ENCODE results near the gene ZNF2. TPM values are rescaled to one million over a fixed set of nuclear protein-coding genes. Genes with fewer than 3 reads are reported as not detected.
A peak's percentile ranks its signal among the peaks of the same experiment; 100 is the strongest.

Gene ZNF2
- total RNA-seq, 1 donor from 2014 or later, result 0.75 TPM

DNA sequence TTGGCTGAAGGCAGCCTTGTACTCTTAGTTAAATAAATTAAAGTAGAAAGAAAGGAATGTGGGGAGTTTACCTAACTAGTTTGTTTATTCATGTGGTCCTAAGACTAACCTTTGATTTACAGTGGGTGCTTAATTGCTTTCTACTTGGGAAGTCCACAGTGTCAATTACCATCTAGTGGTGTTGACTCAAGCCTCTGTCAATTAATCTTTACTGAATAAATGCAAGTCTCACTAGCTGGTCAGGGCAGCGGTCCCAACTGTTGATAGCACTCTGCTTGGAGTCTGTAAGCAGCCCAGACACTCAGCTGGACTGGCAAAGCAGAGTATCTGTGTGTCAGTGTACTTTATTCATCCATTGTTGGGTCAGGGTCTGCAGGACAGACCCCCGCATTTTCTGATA, 21.8 kb upstream of the ZNF2 start:
- H3K4me1 ChIP-seq, result no peaks in the 10 kb centered on the region
- no peak overlapping the region for H3K4me3 ChIP-seq
- intact Hi-C loops (cut with DNase I), result no loop called here
- H3K27ac ChIP-seq, result no peak overlapping the region
- peaks cover 69 to 98% of the 10 kb centered on the region in 2 donors for H3K9me3 ChIP-seq
- no peak for DNase-seq (ENCODE audit: low spot score in 2 of 2)
- TF ChIP-seq, protein P1, sequence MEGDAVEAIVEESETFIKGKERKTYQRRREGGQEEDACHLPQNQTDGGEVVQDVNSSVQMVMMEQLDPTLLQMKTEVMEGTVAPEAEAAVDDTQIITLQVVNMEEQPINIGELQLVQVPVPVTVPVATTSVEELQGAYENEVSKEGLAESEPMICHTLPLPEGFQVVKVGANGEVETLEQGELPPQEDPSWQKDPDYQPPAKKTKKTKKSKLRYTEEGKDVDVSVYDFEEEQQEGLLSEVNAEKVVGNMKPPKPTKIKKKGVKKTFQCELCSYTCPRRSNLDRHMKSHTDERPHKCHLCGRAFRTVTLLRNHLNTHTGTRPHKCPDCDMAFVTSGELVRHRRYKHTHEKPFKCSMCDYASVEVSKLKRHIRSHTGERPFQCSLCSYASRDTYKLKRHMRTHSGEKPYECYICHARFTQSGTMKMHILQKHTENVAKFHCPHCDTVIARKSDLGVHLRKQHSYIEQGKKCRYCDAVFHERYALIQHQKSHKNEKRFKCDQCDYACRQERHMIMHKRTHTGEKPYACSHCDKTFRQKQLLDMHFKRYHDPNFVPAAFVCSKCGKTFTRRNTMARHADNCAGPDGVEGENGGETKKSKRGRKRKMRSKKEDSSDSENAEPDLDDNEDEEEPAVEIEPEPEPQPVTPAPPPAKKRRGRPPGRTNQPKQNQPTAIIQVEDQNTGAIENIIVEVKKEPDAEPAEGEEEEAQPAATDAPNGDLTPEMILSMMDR (IDR thresholded peaks at IDR 0.05), result no peak
- H3K36me3 ChIP-seq, result peaks cover 26 to 51% of the 10 kb centered on the region in 2 donors
- no peaks in the 10 kb centered on the region for H3K27me3 ChIP-seq

DNA sequence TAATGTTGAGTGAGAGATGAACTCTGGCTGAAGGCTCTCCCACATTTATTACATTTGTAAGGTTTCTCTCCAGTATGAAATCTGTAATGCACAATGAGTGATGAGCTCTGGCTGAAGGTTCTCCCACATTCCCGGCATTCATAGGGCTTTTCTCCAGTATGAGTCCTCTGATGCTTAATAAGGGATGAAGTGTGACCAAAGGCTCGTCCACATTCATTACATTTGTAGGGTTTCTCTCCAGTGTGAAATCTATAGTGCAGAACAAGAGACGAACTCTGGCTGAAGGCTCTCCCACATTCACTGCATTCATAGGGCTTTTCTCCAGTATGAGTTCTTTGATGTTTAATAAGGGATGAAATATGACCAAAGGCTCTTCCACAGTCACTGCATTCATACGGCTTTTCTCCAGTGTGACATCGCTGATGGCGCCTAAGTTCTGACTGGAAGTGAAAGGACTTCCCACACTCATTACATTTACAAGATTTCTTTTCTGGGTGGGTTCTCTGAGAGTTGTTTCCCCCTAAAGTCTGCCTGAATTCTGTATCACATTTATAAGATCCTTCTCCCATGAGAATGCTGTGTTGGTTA, 16.1 kb upstream of the ZNF2 start:
- H3K9me3 ChIP-seq, result peaks cover 62 to 95% of the 10 kb centered on the region in 2 donors
- H3K4me3 ChIP-seq, result peak overlapping the region in 1 of 2 donors; percentile 3
- H3K27ac ChIP-seq, result no peak overlapping the region
- no peaks in the 10 kb centered on the region for H3K4me1 ChIP-seq
- no peaks in the 10 kb centered on the region for H3K27me3 ChIP-seq
- intact Hi-C loops (cut with DNase I), result no loop called here
- TF ChIP-seq, protein P1 (IDR thresholded peaks at IDR 0.05), result no peak
- peaks cover 68 to 94% of the 10 kb centered on the region in 2 donors for H3K36me3 ChIP-seq
- DNase-seq (ENCODE audit: low spot score in 2 of 2), result no peak

DNA sequence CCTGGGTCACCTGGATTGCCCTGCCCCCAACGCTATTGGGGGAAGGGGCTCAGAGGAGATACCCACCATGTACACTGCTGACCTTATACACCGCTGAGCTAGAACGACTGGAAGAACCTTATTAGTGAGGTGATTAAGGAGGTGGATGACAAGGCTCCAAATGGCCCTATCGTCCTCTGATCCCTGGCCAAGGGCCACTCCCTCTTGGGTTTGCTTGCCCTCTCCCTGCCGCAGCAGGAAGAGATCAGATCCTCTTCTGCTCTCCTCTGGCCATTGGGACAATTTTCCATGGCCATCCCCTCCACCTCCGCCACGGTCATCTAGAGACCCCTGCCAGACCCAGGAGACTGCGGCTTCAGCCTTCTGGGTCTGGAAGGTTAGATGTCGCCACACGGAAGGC, 7.2 kb upstream of the ZNF2 start:
- H3K36me3 ChIP-seq, result peaks cover 23 to 37% of the 10 kb centered on the region in 2 donors
- DNase-seq (ENCODE audit: low spot score in 2 of 2), result no peak
- H3K4me3 ChIP-seq, result peak overlapping the region; percentile 72 to 79
- peaks cover 4 to 10% of the 10 kb centered on the region in 2 donors for H3K4me1 ChIP-seq
- H3K9me3 ChIP-seq, result peaks cover 0 to 7% of the 10 kb centered on the region in 2 donors
- no peaks in the 10 kb centered on the region for H3K27me3 ChIP-seq
- intact Hi-C loops (cut with DNase I), result no loop called here
- peak overlapping the region in 1 of 2 donors; percentile 76 for H3K27ac ChIP-seq
- TF ChIP-seq, protein P1 (IDR thresholded peaks at IDR 0.05), result no peak

DNA sequence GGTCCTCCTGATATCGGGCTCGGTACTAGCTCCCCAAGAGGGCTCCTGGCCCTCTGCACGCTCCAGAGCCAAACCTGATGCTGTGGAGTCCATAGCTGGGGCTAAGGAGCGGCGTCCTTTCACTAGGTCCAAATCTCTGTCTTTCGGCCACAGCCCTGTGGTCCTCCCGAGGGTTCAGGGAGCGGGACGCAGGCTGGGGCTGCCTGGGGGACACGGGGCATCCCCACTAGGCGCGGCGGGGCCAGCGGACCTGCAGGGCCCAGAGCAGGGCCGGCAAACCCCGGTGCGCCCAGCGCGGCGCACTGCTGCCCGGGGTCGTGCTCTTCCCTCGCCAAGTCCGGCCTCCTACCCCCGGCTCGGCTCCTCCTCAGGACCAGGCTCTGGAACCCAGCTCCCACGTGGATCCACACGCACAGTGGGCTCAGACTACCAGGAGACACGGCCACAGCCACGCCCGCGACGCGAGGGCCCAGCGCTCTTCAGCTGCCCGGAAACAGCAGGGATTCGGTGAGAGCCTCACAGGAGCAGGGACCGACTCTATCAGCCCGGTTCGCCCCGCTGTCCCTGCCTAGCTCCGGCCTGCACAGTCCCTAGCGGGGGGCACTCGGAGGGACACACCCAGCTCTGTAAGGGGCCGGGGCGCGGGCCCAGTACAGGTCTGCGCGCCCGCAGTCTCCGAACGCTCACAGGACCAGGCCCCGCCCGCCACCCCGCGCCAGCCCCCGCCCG, 6.6 kb upstream of the ZNF2 start:
- H3K4me1 ChIP-seq, result peaks cover 4 to 10% of the 10 kb centered on the region in 2 donors
- TF ChIP-seq, protein P1 (IDR thresholded peaks at IDR 0.05), result no peak
- peaks cover 18 to 31% of the 10 kb centered on the region in 2 donors for H3K36me3 ChIP-seq
- peaks cover 0 to under 1% of the 10 kb centered on the region in 2 donors for H3K9me3 ChIP-seq
- peak overlapping the region; percentile 72 to 79 for H3K4me3 ChIP-seq
- intact Hi-C loops (cut with DNase I), result no loop called here
- peak overlapping the region; percentile 76 to 88 for H3K27ac ChIP-seq
- H3K27me3 ChIP-seq, result no peaks in the 10 kb centered on the region
- peak in 1 of 2 donors; percentile 71 for DNase-seq (ENCODE audit: low spot score in 2 of 2)

DNA sequence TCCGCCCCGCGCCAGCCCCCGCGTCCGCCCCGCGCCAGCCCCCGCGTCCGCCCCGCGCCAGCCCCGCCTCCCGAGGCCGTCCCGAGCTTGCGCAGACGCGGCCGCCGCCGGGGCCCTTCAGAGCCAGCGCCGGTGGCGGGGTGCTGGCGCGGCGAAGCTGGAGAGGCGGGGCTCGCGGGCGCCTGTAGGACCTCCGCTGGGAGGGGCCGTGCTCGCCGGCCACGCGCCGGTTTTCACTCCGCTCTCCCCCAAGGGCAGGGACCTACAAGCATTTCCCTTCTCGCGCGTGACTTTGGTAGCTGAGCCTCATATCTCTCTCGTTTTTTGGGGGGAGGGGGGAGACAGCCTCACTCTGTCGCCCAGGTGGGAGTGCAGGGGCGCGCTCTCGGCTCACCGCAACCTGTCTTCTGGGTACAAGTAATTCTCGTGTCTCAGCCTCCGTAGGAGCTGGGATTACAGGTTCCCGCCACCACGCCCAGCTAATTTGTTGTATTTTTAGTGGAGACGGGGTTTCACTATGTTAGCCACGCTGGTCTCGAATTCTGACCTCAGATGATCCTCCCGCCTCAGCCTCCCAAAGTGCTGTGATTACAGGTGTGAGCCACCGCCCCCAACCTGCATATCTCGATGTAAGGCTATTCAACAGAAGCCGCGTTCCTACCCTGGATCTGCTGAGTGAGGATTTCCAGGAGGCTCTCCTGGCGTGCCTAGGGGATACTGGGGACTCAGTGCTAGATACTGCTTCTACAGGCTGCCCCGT, 5.7 kb upstream of the ZNF2 start, which contains the start of gene ZNF514:
Gene ZNF514, minus strand, starts transcription at position 159 of the 760 bp plus-strand sequence. CDS start 6,595 bp downstream, outside the sequence.
- Histone ChIP-seq H3K4me3 (peak within 1 kb of the TSS; percentile 72 to 79), H3K9me3 (no peaks in the 10 kb centered on the region), H3K4me1 (peaks cover 4 to 15% of the 10 kb centered on the region in 2 donors), H3K27me3 (no peaks in the 10 kb centered on the region), H3K36me3 (peaks cover 10 to 23% of the 10 kb centered on the region in 2 donors), H3K27ac (peak within 1 kb of the TSS; percentile 88)
- peak in 1 of 2 donors; percentile 84 for DNase-seq (ENCODE audit: low spot score in 2 of 2)
- intact Hi-C loops (cut with DNase I), result no loop called here
- TF ChIP-seq, protein P1 (IDR thresholded peaks at IDR 0.05), result no peak

Measured in ascending aorta (tissue), 2 donors.